GM19043 (cell line): ENCODE results near the gene P2RY6.
"Not testable (repeated sequence)": the region's sequence is repeated elsewhere in the genome, so short reads cannot be mapped to it uniquely, and the experiment has no call there.

ENCODE experiments used
- ATAC-seq: cut with Tn5 transposase; IDR thresholded peaks from one replicate; pipeline ENCODE4 v1.9.1; 2021; ENCODE audit warnings: low read depth; ENCODE audit not compliant: unreplicated experiment

Gene P2RY6

GRCh38 chr11:73274191-73274590, 2.1 kb downstream of the P2RY6 start:
- not testable (repeated sequence) for ATAC-seq

GRCh38 chr11:73274722-73275380, 2.7 kb downstream of the P2RY6 start:
- no peak for ATAC-seq

- no peak for ATAC-seq
Measured at GRCh38 chr11:73275381-73275750, 3.2 kb downstream of the P2RY6 start.

GRCh38 chr11:73277467-73277866, 5.3 kb downstream of the P2RY6 start:
- no peak for ATAC-seq

- ATAC-seq = no peak
Measured at GRCh38 chr11:73280626-73281025, 8.5 kb downstream of the P2RY6 start.

GRCh38 chr11:73281201-73281741, 9.1 kb downstream of the P2RY6 start:
- no peak for ATAC-seq

GRCh38 chr11:73281796-73282660, 9.9 kb downstream of the P2RY6 start:
- no peak for ATAC-seq

- no peak for ATAC-seq
Measured at GRCh38 chr11:73283276-73284000, 11.3 kb downstream of the P2RY6 start.

GRCh38 chr11:73284106-73284505, 12.0 kb downstream of the P2RY6 start:
- ATAC-seq = no peak

- ATAC-seq = no peak
Measured at GRCh38 chr11:73285721-73286120, 13.6 kb downstream of the P2RY6 start.

- ATAC-seq = no peak
Measured at GRCh38 chr11:73286240-73286810, 14.2 kb downstream of the P2RY6 start.

- ATAC-seq = no peak
Measured at GRCh38 chr11:73287400-73288101, 15.4 kb downstream of the P2RY6 start.

GRCh38 chr11:73288192-73288872, 16.2 kb downstream of the P2RY6 start:
- ATAC-seq = no peak

GRCh38 chr11:73288873-73289707, 17.0 kb downstream of the P2RY6 start:
- no peak for ATAC-seq

- no peak for ATAC-seq
Measured at GRCh38 chr11:73290536-73290935, 18.4 kb downstream of the P2RY6 start.

GRCh38 chr11:73291196-73291595, 19.1 kb downstream of the P2RY6 start:
- no peak for ATAC-seq

GRCh38 chr11:73291781-73292524, 19.8 kb downstream of the P2RY6 start:
- no peak for ATAC-seq

GRCh38 chr11:73292525-73292894, 20.4 kb downstream of the P2RY6 start:
- ATAC-seq = no peak
